ENCODE results near the gene YWHAB.

DNA sequence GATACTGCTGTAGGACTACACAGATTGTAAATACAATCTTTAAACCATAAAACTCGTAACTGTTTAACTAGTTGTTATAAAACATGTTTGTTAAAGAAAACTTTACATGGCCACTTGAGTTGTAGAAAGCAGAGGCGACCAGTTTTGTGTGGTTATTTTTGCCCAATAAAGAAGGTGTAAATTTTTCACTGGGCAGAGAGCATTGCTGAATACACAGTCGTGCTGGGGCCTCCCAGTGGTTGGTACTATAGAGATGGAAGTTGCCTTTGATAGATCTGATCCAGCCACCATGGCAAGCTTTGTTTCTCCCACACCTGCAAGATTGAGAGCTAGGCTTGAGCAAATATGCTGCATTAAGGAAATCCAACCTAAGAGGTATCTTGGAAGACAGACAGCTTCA is 34.0 kb upstream of the YWHAB start:
- TF ChIP-seq POLR2A (IDR thresholded peaks at IDR 0.05) (no peak), CTCF (IDR thresholded peaks at IDR 0.05) (no peak)
